ENCODE data around the gene L1TD1.
"Not testable (repeated sequence)": the region's sequence is repeated elsewhere in the genome, so short reads cannot be mapped to it uniquely, and the experiment has no call there.

L1TD1 gene

GRCh38 chr1:62239652-62240403 lies 45.2 kb downstream of the L1TD1 start:
- DNase-seq: not testable (repeated sequence)

DNA sequence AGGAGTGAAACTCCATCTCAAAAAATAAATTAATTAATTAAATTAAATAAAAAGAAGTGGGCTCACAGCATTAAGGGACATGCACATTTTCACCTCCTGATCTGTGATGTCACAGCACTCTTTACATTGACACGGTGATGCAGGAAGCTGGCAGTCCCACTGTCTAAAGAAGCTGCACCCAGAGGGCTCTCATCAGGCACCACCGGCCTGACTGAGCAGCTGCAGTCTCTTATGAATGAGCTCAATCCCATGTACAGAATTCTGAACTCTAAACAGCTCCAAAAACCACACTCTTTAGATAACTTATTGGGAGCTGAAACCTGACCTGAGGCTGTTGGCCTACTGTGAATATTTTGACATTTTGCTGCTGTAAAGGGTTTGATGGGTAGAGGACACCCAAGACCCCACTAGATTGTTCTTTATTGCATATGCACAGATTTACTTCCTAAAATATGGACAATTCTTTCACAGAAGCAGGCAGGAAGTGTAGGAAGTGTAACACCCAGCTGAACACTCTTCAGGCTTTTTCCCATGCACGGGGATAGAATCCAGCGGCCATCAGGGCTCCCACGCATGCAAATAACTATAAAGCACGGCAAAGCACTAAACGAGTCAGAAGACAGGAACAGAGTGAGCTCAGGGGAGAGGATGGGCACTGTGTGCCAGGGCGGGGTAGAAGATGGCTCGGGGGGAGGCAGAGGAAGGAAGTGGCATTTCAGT lies 46.2 kb downstream of the L1TD1 start:
- no peak for DNase-seq

- no peak for DNase-seq
These were observed 46.9 kb downstream of the L1TD1 start for GRCh38 chr1:62241371-62242131.

DNA sequence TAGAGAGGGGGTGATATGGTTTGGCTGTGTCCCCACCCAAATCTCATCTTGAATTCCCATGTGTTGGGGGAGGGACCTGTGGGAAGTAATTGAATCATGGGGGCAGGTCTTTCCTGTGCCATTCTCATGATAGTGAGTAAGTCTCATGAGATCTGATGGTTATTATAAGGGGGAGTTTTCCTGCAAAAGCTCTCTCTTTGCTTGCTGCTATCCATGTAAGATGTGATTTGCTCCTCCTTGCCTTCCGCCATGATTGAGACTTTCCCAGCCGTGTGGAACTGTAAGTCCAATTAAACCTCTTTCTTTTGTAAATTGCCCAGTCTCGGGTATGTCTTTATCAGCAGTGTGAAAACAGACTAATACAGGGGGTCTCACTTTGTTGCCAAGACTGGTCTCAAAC lies 49.7 kb downstream of the L1TD1 start:
- not testable (repeated sequence) for DNase-seq

DNA sequence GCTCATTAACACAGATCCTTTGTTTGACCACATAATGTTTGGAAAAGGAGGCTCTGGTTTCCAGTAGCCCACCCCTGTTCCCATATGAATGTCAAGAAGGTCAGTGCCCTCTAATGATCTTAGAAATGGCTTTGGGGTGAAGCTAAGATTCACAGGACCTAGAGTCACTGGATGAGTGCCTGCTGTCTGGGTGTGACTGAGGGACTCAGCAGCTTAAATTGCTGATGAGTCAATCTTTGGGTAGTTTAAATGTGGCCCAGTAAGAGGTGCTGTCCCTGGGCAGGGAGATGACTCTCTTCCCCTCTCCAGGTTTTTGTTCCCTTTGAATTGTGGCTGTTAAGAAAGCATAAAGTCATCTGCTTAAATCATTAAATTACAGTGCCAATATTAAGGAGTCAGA lies 50.6 kb downstream of the L1TD1 start:
- DNase-seq: no peak

GRCh38 chr1:62247391-62248168 lies 52.9 kb downstream of the L1TD1 start:
- DNase-seq: no peak

- DNase-seq: no peak
These were observed 55.6 kb downstream of the L1TD1 start for GRCh38 chr1:62250126-62250726.

DNA sequence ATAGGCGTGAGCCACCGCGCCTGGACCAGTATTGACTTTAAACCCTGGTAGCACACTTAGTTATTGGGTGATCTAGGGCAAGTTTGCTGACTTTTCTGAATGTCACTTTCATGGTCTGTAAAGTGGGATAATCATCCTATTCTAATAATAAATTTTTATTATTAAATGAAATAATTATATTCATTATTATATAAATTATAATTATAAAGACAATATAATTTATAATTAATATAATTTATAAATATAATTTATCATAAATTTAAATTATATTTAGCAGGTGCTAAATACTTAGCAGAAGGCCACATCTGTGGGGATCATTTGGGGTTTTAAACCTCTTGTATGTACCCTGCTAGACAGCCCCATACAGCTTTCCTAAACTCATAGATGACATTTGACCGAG lies 64.9 kb downstream of the L1TD1 start:
- DNase-seq: no peak

DNA sequence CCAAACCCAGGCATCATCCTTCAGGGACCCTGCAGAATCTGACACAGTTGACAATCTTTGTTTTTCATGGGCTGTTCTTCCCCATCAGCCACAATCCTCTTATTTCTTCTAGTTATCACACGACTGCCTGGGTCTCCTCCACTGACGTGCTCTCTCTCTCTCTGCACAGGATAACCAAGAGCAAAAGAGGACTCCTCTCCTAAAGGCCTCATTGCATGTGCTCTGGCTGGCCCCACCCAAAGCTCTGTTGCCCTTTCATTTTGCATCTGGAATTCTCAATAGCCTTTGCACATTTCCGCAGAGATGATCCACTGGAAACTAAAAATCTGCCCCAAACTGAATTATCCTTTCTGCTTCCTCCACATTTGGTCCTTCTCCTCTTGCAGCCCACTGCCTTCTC lies 66.0 kb downstream of the L1TD1 start:
- no peak for DNase-seq

Measured in NCI-H187 (cell line).